Right lobe of liver (tissue), 6 donors: ENCODE results near the gene SOX10. TPM values are rescaled to one million over a fixed set of nuclear protein-coding genes. Genes with fewer than 3 reads are reported as not detected.

Source experiments
- ATAC-seq, 4 donors: fragments of 200-7000 bp; cut with Tn5 transposase; one replicate each; pipeline ENCODE4 v1.9.1; 2020; ENCODE audit warnings: mild to moderate bottlenecking in 4 of 4, moderate library complexity in 4 of 4
- DNase-seq, 3 donors: peaks; one replicate each; pipeline ENCODE4 v3.0.0-alpha.2; 2020
- H3K27ac ChIP-seq, 3 donors: fragments of 200-600 bp; one replicate each; pipeline ENCODE4 v1.8.0; 2022
- H3K27me3 ChIP-seq, 2 donors: fragments of 200-600 bp; one replicate each; pipeline ENCODE4 v1.8.0; 2022
- H3K36me3 ChIP-seq, 4 donors: fragments of 200-600 bp; sonication (generic) in 1 of 4; one replicate each; pipeline versions ENCODE4 v1.5.1 to v1.8.0; 2017 to 2022; ENCODE audit warnings: control low read depth in 1 of 4
- H3K4me1 ChIP-seq, 4 donors: fragments of 200-600 bp; sonication (generic) in 1 of 4; one replicate each; pipeline versions ENCODE4 v1.5.1 to v1.8.0; 2017 to 2022; ENCODE audit warnings: control low read depth in 1 of 4
- H3K4me3 ChIP-seq, 3 donors: fragments of 200-600 bp; one replicate each; pipeline ENCODE4 v1.8.0; 2022
- H3K9me3 ChIP-seq, 4 donors: fragments of 200-600 bp; sonication (generic) in 1 of 4; one replicate each; pipeline versions ENCODE4 v1.5.1 to v1.8.0; 2017 to 2022; ENCODE audit warnings: control low read depth in 1 of 4
- POLR2A ChIP-seq: fragments of 450-650 bp; IDR thresholded peaks from one replicate; pipeline ENCODE4 v1.6.1; 2017; ENCODE audit warnings: antibody characterized with exemption, mild to moderate bottlenecking
- WGBS: methylation state at CpG from one replicate; pipeline ENCODE4 v1.1.6; 2018; ENCODE audit warnings: low coverage, low lambda C conversion rate; ENCODE audit not compliant: insufficient coverage; ENCODE audit errors: missing lambda C conversion rate; 5-methylcytosine and 5-hydroxymethylcytosine counted together
- intact Hi-C, 2 donors: fragments of 100-400 bp; cut with DNase I; formaldehyde crosslinking; loops; one replicate each; pipeline versions ENCODE4 v1.11.2 to v1.14.1; 2022
- microRNA-seq, 2 donors: library from miRNA; unstranded; fragments of <30 nt; microRNA quantifications; one replicate each; pipeline ENCODE4, GENCODE V29; 2019 to 2020
- total RNA-seq, 6 experiments: library from RNA; depleted of rRNA in 2 of 6; stranded (reverse); fragments of >200 nt in 2 of 6; fragmentation: NEBNext Ultra II Directional in 3 of 6; extraction: Animal tissue kit (Norgen Biotek cat#: 25700) in 3 of 6; gene quantifications; one replicate each; pipeline versions ENCODE4 v1.1.0 to v1.2.4, GENCODE V29; 2016 to 2023
- TF ChIP-seq, protein P1 (sequence below), 4 donors: fragments of 200-600 bp in 3 of 4; fragments of 450-650 bp in 1 of 4; IDR thresholded peaks; one replicate each; pipeline versions ENCODE4 v1.5.1 to v1.8.0; 2016 to 2022; ENCODE audit warnings: antibody characterized with exemption in 4 of 4, mild to moderate bottlenecking in 2 of 4
- donor health status: DM: no; HTN: yes; CAD: no.
- donor health status: DM: no; HTN: no; CAD: no.
- donor health status: DM: no; HTN: no; CAD: no.
- donor health status: DM: no; HTN: yes; CAD: no.
- donor health status: DM: no; HTN: yes; CAD: no.

The SOX10 gene
- total RNA-seq, 6 experiments from 2014 or later: 0.24 to 0.29 TPM; not detected in 4

DNA sequence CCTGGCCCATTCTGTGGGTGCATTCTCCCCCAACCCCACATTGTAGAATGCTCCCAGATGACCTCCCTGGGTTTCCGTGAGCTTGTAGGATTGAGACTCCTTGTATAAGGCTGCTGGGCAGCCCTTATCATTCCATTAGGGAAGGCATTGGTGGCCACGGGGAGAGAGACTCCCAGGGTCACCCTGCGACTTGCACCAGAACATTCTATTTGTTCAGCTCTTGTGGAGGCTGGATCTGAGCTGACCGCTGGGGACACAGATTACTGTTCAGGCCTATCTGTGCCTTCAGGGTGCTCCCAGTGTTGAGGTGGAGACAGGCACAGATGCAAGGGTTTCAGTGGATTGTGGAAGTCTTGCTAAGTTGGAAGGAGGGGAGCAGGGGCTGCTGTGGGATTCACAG, 60.4 kb downstream of the SOX10 start:
- Histone ChIP-seq H3K4me3 (no peak overlapping the region), H3K9me3 (no peaks in the 10 kb centered on the region), H3K36me3 (peaks cover 0 to 26% (median 5%) of the 10 kb centered on the region in 4 donors), H3K27me3 (no peaks in the 10 kb centered on the region), H3K27ac (no peak overlapping the region), H3K4me1 (no peaks in the 10 kb centered on the region)
- TF ChIP-seq POLR2A: no peak
- TF ChIP-seq, protein P1, sequence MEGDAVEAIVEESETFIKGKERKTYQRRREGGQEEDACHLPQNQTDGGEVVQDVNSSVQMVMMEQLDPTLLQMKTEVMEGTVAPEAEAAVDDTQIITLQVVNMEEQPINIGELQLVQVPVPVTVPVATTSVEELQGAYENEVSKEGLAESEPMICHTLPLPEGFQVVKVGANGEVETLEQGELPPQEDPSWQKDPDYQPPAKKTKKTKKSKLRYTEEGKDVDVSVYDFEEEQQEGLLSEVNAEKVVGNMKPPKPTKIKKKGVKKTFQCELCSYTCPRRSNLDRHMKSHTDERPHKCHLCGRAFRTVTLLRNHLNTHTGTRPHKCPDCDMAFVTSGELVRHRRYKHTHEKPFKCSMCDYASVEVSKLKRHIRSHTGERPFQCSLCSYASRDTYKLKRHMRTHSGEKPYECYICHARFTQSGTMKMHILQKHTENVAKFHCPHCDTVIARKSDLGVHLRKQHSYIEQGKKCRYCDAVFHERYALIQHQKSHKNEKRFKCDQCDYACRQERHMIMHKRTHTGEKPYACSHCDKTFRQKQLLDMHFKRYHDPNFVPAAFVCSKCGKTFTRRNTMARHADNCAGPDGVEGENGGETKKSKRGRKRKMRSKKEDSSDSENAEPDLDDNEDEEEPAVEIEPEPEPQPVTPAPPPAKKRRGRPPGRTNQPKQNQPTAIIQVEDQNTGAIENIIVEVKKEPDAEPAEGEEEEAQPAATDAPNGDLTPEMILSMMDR (IDR thresholded peaks at IDR 0.05): no peak
- 100% methylated on average over 1 of the region's 4 CpGs for WGBS
- ATAC-seq (no peak), DNase-seq (no peak)
- intact Hi-C loops: no loop called here

Small RNAs within 50 kb of the gene (microRNA-seq; reads per million reads assigned to microRNA genes)
- 0 reads per million in 2 donors for gene MIR4534
- 1.2 to 3.9 reads per million in 2 donors for gene MIR6820

Other genes with a start within 250 kb of the SOX10 start
- 10 to 100 TPM; 21.9 to 43.0 (median 29.8) TPM for gene GCAT, start 176.6 kb downstream of the SOX10 start, total RNA-seq
- gene GALR3, start 161.2 kb downstream of the SOX10 start, total RNA-seq: under 1 TPM in 2 of 6 experiments, not detected in 4; 0.29 to 0.83 TPM
- gene ANKRD54, start 140.2 kb downstream of the SOX10 start, total RNA-seq: 10 to 100 TPM in 2 of 6 experiments, 1 to 10 TPM in 4; 7.3 to 20.7 (median 9.7) TPM
- gene EIF3L, start 135.1 kb downstream of the SOX10 start, total RNA-seq: 100 to 1,000 TPM; 117 to 200 (median 164) TPM
- gene MICALL1, start 78.3 kb downstream of the SOX10 start, total RNA-seq: 10 to 100 TPM in 3 of 6 experiments, 1 to 10 TPM in 3; 6.5 to 19.0 (median 10.3) TPM
- gene C22orf23, start 31.0 kb downstream of the SOX10 start, total RNA-seq: under 1 TPM in 1 of 6 experiments, not detected in 5; 0.40 TPM
- gene POLR2F, start 30.9 kb downstream of the SOX10 start, total RNA-seq: 10 to 100 TPM; 42.4 to 60.5 (median 56.3) TPM
- gene PICK1, start 72.8 kb upstream of the SOX10 start, total RNA-seq: 10 to 100 TPM; 13.0 to 26.4 (median 20.3) TPM
- not detected for gene SLC16A8, start 99.6 kb upstream of the SOX10 start, total RNA-seq
- gene BAIAP2L2, start 126.1 kb upstream of the SOX10 start, total RNA-seq: 1 to 10 TPM in 3 of 6 experiments, under 1 TPM in 3; 0.79 to 5.0 (median 1.4) TPM
- 10 to 100 TPM in 5 of 6 experiments, 1 to 10 TPM in 1; 8.1 to 32.9 (median 19.8) TPM for gene PLA2G6, start 197.3 kb upstream of the SOX10 start, total RNA-seq
- 10 to 100 TPM in 3 of 6 experiments, 1 to 10 TPM in 3; 2.6 to 30.6 (median 11.0) TPM for gene MAFF, start 217.4 kb upstream of the SOX10 start, total RNA-seq